GM21619 (cell line): ENCODE results near the gene PTGER1.

Experiments
- ATAC-seq: cut with Tn5 transposase; IDR thresholded peaks from one replicate; pipeline ENCODE4 v1.9.1; 2021; ENCODE audit not compliant: unreplicated experiment

Gene PTGER1

GRCh38 chr19:14442891-14443631 lies 32.1 kb downstream of the PTGER1 start:
- no peak for ATAC-seq

- ATAC-seq, result no peak
Measured at GRCh38 chr19:14441041-14441938, 33.9 kb downstream of the PTGER1 start.

DNA sequence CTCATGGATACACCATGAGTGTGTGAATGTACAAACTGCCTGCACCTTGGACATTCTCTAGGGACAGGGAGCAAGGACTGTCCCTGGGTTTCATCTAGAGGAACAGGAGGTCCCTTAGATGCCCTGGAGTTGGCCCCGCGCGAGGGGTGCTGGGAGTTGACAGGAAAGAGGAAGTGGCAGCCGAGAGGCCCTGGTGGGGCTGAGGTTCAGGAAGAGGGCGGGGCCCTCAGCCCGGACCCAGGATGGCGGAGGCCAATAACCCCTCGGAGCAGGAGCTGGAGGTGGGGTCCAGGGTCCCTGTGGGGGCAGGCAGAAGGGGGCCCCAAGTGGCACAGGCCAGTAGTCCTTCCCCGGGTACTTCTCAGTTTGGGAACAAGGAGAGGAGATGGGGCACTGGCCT lies 35.1 kb downstream of the PTGER1 start:
- peak; percentile 77 for ATAC-seq

DNA sequence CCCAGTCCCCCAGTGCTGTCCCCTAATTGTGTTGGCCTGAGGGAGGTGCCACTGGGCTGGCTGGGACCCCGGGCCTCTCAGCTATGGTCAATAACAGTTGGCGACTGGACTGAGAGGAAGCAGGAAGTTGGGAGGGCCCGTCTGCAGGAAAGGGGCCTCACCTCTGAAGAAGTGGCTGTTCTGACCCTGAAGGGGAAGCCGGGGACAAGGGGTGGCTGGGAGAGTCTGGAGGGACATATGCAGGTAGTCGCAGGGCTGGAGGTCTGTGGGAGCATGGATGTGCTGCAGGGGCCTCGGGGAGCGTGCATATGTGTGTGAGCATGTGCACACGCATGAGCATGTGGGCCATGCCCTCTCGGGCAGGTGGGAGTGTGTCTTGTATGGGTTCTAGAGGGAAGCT lies 36.1 kb downstream of the PTGER1 start:
- ATAC-seq, result no peak

GRCh38 chr19:14437578-14438140 lies 37.5 kb downstream of the PTGER1 start:
- ATAC-seq, result no peak

DNA sequence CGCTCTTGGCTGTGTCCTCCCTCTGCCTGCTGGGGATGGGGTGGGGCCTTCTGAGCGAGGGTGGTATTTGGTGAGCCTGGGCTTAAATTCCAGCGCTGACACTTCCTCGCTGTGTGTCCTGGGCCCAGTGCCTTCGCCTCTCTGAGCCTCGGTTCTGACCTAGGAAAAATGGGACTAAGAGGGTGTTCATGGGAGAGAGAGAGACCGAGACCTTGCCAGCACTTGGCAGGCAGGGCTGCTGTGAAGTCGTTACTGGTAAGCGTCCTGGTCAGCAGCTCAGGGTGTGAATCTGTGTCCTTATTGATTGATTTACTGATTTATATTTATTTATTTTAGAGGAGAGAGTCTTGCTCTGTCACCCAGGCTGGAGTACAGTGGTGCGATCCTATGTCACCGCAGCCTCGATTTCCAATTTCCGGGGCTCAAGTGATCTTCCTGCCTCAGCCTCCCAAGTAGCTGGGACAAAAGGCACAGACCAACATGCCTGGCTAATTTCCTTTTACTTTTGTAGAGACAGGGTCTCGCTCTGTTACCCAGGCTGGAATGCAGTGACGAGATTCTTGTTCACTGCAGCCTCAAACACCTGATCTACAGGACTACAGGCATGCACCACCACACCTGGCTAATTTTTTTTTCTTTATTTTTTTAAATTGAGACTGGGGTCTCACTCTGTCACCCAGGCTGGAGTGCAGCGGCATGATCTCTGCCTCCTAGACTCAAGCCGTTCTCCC lies 39.7 kb downstream of the PTGER1 start:
- no peak for ATAC-seq

GRCh38 chr19:14434543-14435319 lies 40.4 kb downstream of the PTGER1 start:
- ATAC-seq, result no peak

DNA sequence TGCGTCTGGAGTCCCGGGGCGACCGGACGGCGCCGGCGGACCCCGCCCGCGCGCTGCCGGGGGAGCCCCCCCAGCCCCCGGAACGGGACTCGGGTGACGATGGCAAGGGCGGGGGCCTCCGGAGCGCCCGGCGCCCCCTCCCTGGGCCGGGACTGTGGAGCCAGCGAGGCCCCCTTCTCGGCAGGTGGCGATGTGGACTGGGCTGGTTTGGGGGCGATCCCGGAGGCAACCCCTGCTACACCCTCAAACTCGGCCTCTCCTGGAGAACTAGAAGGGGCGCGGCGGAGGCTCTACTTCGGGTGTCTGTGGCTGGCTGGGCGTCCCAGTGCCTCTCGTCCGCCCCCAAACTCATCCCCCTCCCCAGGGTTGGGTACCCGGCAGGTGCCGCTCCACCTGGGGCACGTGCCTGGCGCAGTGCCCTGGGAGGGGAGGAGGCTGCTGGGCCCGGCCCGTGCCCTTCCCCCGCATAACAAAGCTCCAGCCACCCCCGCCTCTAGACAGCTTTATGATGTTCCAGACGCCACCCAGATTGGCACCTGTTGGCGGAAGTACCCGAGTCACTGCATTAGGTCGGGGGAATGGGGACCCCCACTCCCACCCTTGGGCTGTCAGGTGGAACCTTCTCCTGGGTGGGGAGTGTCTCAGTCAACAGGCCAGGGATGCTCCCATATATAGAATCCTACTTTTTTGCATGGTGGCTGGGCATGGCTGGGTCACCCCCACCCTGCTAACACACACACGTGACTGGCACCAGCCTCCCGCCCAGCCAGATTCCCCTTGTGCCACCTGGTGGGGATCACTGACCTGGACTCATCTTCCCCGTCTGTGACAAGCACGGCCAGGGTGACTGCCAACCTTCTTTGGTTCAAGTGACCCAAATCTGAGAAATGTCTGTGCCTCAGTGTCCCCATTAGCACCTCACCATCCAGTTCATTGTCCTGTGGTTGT lies 41.3 kb downstream of the PTGER1 start:
- ATAC-seq, result no peak

DNA sequence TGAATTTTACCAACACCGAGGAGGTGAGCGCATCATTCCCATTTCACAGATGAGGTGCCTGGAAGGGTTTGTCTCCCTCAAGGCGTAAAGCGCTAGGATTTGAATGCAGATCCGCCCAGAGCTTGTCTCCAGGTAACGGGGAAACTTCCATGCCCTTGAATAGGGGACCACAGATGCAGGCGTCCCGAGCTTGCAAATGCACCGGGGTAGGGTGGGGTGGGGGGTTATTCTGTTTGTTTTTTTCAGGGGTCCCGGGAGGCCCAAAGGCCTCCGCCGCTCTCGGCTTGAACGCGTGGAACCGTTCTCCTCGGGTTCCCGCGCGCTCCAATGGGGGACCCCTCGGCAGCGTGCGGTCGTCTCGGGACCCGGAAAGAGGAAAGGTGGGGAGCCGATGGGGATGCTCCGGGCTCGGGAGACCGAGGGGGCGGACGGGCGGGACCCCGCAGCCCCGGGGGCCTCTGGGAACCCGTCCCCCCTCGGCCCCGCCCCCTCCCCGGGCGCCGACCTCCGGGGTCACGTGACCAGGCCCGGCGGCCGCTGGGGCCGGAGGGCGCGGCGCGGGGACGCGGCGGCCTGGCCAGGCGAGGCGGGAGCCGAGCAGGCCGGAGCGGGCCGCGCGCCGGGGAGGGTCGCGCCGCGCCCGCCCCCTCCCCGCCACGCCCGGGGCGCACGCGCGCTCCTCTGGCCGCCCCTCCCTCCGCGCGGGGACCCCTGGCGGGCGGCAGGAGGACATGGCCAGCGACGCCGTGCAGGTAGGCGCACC lies 42.2 kb downstream of the PTGER1 start, which contains the start of gene PKN1:
Gene PKN1, plus strand, starts transcription at position 516 of the 763 bp plus-strand sequence. Its CDS starts 216 bp downstream, at position 732.
- ATAC-seq, result no peak

- ATAC-seq, result no peak
Measured at GRCh38 chr19:14430712-14431111, 44.4 kb downstream of the PTGER1 start.

DNA sequence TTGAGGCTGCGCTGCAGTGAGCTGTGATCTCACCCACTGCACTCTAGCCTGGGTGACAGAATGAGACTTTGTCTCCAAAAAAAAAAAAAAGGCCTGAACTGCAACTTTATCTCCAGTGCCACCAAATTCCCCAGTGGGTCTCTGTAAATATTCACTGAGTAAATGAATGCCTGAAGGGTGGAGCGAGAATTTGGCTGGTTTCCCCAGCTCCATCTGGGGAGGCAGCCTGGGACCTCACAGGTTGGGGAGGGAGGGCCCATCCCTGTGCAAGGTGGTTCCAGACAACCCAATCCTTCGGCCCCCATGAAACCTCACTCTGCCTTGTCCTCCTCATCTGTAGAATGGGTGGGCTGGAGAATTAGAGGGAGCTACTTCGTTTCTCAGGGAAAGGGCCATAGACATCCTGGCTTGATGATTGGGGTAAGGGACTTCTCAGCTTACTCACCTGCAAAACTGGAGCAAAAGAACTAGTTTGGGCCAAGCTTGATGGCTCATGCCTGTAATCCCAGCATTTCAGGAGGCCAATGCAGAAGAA lies 46.2 kb downstream of the PTGER1 start:
- no peak for ATAC-seq

DNA sequence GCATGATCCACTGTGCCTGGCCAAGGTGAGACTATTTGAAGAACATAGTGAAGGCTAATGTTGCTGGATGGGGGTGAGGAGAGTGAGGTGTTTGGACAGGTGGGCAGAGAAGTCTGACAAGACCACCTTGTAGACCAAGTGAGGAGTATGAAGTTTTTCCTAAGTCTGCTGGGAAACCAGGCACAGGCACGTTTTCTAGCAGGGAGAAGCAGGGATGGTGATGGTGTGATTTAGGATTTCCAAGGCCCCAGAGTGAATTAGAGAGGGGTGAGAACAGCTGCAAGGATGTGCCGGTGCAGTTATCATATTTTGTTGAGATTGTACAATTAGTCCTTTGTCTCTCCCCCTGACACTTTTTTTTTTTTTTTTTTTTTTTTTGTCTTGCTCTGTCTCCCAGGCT lies 47.7 kb downstream of the PTGER1 start:
- no peak for ATAC-seq

GRCh38 chr19:14425696-14426138 lies 49.4 kb downstream of the PTGER1 start:
- ATAC-seq, result no peak
